Stomach smooth muscle (tissue), 2 donors: ENCODE results near the gene CLEC14A.

Source experiments
- H3K27ac ChIP-seq: one replicate; pipeline ENCODE4 v1.7.0; 2013; ENCODE audit warnings: mild to moderate bottlenecking, low read length, inconsistent platforms
- H3K27me3 ChIP-seq, 2 donors: one replicate each; pipeline ENCODE4 v1.7.0; 2013; ENCODE audit warnings: low read length in 2 of 2; ENCODE audit not compliant: insufficient read depth in 2 of 2, control insufficient read depth in 1 of 2
- H3K36me3 ChIP-seq, 2 donors: one replicate each; pipeline ENCODE4 v1.7.0; 2013; ENCODE audit warnings: low read length in 2 of 2; ENCODE audit not compliant: control insufficient read depth in 2 of 2, insufficient read depth in 2 of 2
- H3K4me1 ChIP-seq: one replicate; pipeline ENCODE4 v1.7.0; 2013; ENCODE audit warnings: low read length; ENCODE audit not compliant: control insufficient read depth, insufficient read depth
- H3K4me3 ChIP-seq, 2 donors: one replicate each; pipeline ENCODE4 v1.7.0; 2013; ENCODE audit warnings: low read length in 2 of 2
- H3K9ac ChIP-seq, 2 donors: one replicate each; pipeline ENCODE4 v1.7.0; 2013; ENCODE audit warnings: low read length in 2 of 2, mild to moderate bottlenecking in 1 of 2
- H3K9me3 ChIP-seq, 2 donors: one replicate each; pipeline ENCODE4 v1.7.0; 2013; ENCODE audit warnings: low read length in 2 of 2; ENCODE audit not compliant: control insufficient read depth in 2 of 2
- donor health status: healthy.
- donor health status: Pancreatic carcinoma.

Gene CLEC14A

GRCh38 chr14:38205949-38206665 is 49.8 kb downstream of the CLEC14A start:
- Histone ChIP-seq H3K4me1 (peaks cover 7% of the 10 kb centered on the region), H3K36me3 (no peaks in the 10 kb centered on the region), H3K9me3 (peaks cover 0 to 5% of the 10 kb centered on the region in 2 donors), H3K9ac (no peak overlapping the region), H3K27ac (no peak overlapping the region), H3K4me3 (no peak overlapping the region), H3K27me3 (peaks cover 25 to 29% of the 10 kb centered on the region in 2 donors)

DNA sequence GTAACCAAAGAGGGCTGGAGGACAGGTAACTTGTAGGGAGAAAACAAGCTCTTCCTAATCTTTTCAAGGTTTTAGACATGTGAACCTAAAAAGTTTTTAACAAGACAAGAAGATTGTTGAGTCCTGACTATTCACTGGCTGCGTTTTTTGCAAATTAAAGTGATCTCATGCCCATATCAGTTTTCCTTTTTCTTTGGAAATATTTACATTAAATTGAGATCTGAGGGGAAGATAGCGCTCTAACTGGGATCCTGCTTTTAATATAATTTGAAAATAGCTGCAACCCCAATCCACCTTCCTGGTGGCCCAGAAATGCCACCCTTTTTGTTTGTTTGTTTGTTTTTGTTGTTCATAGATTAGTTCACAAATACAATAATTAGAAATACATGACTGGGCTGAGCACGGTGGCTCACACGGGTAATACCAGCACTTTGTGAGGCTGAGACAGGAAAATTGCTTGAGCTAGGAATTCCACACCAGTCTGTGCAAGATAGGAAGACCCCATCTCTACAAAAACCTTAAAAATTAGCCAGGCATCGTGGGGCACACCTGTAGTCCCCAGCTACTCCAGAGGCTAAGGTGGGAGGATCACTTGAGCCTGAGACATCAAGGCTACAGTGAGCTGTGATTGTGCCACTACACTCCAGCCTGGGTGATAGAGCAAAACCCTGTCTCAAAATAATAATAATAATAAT is 50.6 kb downstream of the CLEC14A start:
- Histone ChIP-seq H3K36me3 (no peaks in the 10 kb centered on the region), H3K9me3 (peaks cover 0 to 5% of the 10 kb centered on the region in 2 donors), H3K9ac (no peak overlapping the region)

DNA sequence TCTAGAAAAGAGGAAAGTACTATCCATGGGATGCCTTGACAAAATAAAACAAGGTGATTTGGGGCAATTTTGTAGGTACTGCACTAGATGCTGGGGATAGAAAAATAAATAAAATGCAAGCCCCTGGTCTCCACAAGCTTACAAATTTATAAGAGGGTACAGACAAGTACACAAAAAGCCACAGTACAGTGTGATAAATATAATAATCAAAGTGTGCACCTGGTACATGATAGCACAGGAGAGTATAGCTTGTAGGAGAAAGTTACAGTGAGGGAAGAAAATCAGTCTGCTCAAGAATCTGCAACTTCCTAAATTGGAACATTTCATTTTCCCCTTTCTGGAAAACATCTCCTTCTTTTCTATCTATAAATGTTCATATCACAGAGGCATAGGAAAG is 51.2 kb downstream of the CLEC14A start:
- Histone ChIP-seq H3K9ac (no peak overlapping the region), H3K27me3 (peaks cover 16 to 18% of the 10 kb centered on the region in 2 donors), H3K4me1 (peaks cover 5% of the 10 kb centered on the region), H3K9me3 (peaks cover 0 to 5% of the 10 kb centered on the region in 2 donors), H3K4me3 (no peak overlapping the region), H3K36me3 (no peaks in the 10 kb centered on the region), H3K27ac (no peak overlapping the region)

More for the DNA sequence above, 50.6 kb downstream of the CLEC14A start:
- Histone ChIP-seq H3K27ac (no peak overlapping the region), H3K4me1 (peaks cover 7% of the 10 kb centered on the region), H3K27me3 (peaks cover 21 to 23% of the 10 kb centered on the region in 2 donors), H3K4me3 (no peak overlapping the region)
